A172 (cell line): ENCODE measurements around the gene NPEPL1. TPM values are rescaled to one million over a fixed set of nuclear protein-coding genes. Genes with fewer than 3 reads are reported as not detected.
"Not testable (repeated sequence)": the region's sequence is repeated elsewhere in the genome, so short reads cannot be mapped to it uniquely, and the experiment has no call there.

Experiments
- DNase-seq: peaks from one replicate; pipeline ENCODE4 v3.0.0-alpha.2; 2015; ENCODE audit warnings: low spot score
- total RNA-seq: library from RNA; depleted of rRNA; stranded (reverse); fragments of >200 nt; shearing (Covaris generic); gene quantifications from 2 replicates; pipeline ENCODE4 v1.2.3, GENCODE V29; 2014; rRNA removed

The NPEPL1 gene, protein sequence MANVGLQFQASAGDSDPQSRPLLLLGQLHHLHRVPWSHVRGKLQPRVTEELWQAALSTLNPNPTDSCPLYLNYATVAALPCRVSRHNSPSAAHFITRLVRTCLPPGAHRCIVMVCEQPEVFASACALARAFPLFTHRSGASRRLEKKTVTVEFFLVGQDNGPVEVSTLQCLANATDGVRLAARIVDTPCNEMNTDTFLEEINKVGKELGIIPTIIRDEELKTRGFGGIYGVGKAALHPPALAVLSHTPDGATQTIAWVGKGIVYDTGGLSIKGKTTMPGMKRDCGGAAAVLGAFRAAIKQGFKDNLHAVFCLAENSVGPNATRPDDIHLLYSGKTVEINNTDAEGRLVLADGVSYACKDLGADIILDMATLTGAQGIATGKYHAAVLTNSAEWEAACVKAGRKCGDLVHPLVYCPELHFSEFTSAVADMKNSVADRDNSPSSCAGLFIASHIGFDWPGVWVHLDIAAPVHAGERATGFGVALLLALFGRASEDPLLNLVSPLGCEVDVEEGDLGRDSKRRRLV
- 5.9 and 7.2 TPM in 2 replicates for total RNA-seq

DNA sequence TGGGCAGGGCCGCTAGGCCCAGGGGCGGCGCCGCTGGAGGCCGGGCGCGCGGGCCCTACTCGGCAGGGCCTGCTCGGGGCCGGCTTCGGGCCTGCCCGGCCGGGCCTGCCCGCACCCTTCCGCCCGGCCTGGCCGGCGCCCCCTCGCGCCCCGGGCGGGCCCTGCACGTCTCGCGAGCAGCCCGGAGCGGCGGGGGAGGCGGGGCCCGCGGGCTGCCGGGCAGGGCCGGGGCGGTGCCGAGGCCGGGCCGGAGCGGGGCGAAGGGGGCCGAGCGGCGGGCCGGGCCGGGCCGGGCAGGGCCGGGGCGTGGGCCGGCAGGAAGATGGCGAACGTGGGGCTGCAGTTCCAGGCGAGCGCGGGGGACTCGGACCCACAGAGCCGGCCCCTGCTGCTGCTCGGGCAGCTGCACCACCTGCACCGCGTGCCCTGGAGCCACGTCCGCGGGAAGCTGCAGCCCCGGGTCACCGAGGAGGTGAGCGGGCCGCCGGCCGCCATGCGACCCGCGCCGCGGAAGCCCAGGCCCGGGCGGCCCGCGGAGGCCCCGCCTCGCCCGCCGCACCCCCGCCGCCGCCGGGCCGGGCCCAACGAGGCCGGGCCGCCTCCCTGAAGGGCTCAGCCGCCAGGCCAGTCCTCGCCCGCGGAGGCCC is at the start of gene NPEPL1:
TSS of gene NPEPL1 (plus strand) at position 222 of the 647 bp plus-strand sequence. CDS start at position 323, 101 bp downstream.
- no peak for DNase-seq

DNA sequence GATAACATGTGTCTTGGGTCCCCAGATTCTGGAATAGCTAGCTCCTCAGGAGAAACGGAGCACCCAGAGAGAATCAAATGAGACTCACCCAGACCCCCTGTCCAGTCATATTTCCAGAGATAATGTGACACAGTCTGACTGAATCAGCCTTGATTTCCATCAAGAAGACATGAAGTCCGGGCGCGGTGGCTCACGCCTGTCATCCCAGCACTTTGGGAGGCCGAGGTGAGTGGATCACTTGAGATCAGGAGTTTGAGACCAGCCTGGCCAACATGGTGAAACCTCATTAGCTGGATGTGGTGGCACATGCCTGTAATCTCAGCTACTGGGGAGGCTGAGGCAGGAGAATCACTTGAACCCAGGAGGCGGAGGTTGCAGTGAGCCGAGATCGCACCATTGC is 49.7 kb upstream of the NPEPL1 start:
- DNase-seq: not testable (repeated sequence)

DNA sequence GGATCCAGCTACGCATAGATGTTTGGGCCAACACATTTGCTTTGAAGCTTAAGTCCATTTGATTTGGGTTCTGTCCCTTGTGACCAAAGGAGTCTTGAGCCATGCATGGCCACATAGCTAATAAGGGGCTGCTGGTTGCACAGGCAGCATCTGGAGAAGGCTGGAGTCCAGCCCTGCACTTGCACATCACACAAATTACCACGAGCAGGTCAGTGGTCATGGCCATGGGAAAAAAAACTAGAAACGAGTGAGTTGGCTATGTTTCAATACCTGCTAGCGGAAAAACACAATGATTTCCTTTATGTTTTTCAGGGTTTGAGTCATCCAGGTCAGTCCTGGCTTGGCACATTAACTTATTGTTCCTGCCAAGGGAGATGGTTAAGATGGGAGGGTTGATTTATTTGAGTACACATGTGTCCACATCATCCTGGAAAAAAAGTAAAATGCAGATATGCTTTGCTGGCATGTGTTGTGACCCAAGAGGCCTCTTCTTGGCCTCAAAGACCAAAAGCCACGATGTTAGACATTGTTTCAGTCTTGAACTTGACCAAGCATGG is 47.1 kb upstream of the NPEPL1 start:
- DNase-seq: peak; percentile 89

DNA sequence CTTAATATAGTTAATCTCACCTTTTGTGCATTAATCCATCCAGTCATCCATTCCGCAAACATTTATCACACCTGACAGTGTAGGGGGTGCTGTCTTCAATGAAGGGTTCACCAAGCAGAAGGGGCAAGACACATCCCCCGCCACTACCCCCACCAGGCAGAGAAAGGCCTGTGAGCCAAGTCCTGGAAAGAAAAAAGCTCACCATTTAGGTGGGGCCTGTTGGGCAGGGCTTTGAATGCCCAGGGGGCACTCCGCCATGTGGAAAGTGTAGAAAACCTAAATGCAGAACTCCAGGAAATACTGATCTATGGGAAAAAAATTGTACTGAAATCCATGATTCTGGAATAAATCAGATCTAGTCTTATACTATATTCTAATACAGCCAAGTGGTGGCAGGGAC is 46.3 kb upstream of the NPEPL1 start:
- DNase-seq: no peak

DNA sequence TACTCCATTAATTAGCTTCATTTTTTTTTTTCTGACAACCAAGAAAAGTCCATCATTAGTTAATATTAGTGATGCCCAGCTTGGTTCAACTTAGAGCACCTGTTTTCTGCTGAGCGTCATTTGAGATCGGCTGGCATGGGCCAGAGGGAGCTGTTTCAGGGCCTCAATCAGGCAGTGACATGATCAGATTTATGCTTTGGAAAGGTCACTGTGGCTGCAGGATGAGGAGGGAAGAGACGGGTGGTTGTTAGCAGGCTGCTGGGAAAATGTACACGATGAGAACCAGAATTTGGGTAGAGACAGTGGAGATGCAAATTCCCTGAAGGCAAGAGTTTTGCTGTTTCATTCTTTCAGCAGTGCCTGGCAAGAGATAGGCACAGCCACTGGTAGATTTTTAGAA is 45.9 kb upstream of the NPEPL1 start:
- no peak for DNase-seq

DNA sequence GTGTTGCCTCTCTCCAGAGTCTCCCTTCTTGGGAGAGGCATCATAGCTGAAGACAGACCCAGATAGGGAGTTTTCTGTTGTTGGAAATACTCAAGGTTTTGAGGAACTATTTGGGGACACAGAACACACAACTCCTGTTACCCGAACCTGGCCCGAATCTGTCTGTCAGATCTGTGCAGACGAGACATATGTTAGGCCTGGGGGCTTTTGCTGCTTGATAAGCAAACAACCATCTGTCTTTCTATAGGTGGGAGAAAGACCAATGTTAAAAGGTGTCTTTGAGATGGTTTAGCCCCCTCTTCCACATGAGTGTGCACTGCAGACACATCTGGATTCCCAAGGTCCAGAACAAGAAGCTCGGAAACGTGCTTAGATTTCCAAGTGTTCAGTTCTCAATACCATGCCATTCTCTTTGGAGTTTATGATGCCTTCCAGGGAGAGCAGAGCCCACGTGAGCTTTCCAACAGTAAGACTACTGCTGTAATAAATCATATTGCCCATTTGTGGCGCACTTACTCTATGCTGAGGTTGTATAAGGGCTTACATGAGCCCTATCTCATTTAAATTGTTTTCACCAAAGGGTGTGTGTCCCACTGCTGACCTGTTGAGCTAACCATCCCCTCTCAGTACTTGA is 45.3 kb upstream of the NPEPL1 start:
- DNase-seq: no peak

DNA sequence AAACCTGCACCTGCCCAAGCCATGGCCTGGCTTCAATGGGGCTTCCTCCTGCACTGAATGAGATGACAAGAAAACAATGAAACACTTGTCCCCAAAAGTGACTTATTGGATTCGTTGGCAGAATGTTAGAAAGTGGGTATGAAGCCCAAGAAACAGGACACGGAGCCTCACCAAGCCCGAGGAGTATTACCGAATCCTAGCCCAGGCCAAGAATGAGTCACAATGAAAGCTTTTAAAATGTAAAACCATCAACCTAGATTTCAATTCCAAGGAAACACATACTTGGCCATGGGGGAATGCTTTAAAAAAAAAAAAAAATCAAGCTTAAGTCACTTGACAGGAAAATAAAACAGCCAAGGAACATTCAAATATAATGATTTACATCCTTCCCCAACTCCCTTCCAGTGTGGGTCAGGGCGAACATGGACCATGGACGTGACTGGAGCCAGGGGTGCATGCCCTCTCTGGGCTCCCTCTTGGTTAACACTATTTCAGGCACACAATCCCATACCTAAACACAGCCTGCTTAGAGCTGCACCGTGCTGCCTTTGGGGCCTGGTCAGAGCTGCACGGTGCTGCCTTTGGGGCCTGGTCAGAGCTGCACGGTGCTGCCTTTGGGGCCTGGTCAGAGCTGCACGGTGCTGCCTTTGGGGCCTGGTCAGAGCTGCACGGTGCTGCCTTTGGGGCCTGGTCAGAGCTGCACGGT is 44.7 kb upstream of the NPEPL1 start:
- DNase-seq: peak; percentile 72

DNA sequence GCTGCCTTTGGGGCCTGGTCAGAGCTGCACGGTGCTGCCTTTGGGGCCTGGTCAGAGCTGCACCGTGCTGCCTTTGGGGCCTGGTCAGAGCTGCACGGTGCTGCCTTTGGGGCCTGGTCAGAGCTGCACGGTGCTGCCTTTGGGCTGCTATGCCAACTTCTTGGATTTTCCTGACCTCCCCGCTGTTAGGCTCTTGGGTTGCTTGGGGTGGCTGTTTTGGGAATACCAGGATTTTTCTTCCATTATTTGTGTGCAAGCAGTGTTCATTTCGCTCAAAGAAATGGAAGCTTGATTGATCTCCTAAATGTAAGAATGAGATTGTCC is 44.1 kb upstream of the NPEPL1 start:
- not testable (repeated sequence) for DNase-seq

DNA sequence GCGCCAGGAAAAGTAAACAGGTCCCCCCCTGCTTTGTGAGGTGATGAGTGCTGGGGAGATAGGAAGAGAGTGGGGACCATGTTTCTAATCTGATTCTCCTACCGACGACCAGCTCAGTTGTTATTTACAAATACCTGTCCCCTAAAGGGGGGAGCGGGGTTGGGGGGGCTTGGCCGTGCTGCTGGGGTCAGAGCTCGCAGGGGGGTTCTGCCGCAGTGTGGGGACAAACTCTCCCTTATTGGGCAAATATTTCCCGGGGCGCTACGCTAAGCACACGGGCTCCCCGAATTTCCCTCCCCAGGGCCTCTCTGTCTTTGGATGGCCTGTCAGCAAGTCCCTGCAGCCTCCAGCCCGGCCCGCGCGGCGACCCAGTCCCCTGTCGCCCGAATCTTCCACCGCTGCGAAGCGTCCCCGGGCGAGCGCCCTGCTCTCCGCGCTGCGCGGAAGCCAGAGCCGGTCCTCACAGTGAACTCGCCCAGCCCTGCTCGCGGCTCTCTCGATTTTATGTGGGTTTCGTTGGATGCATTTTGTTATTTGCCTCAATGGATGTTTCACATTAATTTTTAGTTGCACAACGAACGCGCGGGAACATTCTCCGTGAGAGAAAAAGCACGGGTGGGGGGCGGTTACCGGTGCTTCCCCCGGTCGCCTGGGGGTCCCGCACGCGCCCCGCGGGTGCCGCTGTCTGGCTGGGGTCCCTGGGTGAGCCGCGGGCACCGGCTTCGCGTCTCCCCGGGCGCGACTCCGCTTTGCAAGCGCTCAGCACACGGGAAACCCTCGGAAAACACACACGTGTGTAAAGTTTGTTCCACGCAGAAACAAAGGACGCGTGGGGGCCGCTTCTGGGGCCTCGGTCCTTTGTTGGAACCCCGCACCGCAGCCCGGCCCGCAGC is 43.1 kb upstream of the NPEPL1 start:
- DNase-seq: no peak

DNA sequence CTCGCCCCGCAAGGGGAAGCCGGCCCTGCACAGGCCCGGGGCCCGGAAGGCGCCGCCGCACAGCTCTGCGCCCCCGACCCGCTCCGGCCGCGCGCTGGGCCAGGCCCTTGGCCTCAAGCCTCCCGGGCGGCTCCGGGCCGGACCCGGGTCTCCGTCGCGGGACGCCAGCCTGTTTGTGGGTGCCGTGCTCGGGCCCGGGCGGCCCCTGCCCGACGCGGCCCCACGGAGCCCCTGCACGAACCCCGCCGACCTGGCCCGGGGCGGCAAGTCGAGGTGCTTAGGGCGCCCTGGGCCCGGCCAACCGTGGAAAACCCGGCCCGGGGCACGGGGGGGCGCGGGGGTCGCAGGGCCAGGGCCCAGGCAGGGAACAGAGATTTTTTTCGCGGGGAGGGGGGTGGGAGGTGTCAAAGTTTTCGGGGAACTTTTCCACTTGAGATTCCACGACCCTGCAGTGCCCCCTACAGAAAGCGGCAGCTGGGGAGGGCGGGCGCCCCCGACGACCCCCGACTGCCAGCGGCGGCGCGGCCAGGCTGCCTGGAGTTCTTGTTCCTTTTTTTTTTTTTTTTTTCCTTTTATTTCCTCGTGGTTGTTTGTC is 42.3 kb upstream of the NPEPL1 start:
- DNase-seq: no peak

DNA sequence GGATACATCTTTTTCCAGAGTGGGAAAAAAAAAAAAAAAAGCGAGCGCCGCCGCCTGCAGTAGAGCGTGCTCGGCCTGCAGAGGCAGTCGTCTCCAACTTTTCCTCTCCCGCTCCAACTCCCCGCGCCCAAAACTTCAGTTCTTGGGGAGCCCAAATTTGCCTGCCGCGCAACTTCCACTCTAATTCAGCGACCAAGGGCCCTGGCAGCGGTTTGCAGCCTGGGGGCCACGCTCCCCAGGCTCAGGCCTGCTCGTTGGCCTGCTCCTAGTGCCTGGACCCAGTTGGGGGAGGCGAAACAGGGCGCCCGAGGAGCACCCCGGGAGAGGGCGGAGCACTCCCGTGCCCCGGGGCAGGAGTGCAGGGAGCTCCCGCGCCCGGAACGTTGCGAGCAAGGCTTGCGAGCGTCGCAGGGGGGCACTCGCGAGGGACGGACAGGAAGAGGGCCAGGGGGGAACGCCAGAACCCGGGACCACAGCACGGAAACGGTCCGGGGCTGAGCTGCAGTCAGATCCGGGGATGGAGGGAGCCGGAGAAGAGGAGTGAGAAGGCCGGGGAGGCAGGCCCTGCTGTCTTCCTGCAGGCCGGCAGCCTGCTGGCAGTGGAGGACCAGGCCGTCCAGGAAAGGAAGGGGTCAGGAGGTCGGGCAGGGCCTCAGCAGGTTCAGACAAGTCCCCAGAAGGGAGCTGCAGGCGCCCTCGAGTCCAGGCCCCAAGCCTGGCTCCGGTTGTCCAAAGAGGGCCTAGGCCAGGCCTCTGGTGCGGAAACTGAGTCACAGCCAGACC is 41.6 kb upstream of the NPEPL1 start, which contains the start of gene STX16:
TSS of gene STX16 (plus strand) at position 508 of the 783 bp plus-strand sequence. CDS start 724 bp downstream, outside the sequence.
- peak; percentile 78 for DNase-seq

DNA sequence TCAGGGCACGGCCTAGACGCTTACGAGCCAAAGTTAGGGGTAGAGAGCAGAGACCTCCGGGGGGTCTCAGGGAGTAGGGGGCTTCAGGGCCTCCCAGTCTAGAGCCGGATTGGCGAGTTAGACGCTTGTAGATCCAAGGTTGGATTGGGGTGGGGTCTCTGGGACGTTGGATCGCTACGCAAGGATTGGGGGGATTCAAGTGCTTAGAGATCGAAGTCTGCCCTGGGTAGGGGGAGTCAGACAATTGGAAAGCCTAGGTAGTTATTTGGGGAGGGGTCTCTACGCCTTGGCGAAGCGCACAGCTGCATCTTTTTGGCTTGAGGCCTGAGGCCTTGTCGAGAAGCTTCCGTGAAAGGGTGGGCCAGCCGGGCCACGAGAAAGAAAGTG is 41.0 kb upstream of the NPEPL1 start:
- no peak for DNase-seq

DNA sequence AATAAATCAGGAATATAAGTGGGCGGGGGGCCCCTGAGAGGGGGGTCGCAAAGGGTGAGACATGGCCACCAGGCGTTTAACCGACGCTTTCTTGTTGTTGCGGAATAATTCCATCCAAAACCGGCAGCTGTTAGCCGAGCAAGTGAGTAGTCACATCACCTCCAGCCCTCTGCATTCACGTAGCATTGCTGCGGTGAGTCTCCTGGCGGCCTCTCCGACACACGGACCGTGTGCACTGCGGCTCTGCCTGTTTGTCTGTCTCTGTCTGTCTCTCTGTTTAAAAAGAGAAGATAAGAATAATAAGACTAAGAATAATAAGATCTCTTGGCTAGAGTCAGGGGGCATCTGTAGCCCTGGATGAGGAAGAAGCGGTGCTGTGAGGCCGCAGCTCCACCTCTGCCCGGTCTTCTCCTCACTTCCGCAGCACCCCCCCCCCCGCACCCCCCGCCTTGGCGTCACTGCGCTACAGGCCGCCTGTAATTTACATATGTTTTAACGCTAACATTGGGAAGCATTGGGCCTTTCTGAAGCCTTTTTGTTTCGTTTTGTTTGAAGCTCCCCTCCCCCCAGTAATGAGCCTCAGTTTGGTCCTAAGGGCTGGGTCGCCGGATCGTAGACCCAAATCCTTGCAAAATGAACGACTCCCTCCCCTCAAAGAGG is 40.5 kb upstream of the NPEPL1 start:
- peak; percentile 70 for DNase-seq

DNA sequence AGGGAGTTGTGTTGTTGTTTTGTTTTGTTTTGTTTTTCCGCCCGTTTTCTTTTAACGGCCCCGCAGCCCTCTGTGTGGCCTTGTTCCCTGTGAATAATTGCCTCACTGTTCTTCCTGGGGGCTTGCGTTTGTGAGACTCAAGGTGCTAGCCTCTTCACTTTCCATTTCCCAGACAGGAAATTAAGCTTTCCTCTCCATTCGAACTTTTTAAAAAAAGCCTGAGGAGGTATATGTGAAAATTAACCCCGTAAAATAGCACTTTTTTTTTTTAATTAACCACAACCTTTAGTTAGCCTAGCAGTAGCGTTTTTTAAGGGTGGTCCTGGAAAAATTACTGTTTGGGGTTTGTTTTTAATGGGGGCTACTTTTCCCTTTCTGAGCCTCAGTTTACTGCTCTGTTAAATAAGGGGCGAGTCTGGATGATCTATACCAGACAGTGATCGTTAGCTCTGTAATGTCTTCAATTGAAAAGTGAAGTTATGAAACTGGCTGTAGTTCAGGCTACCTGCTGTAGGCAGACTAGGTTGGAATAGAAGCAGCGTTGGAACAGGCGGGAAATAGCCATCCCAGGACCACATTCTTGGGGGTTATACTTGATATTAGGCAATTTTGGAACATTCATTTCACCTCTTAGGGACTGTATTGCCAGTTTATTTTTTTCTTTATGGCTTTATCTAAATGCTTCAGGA is 39.9 kb upstream of the NPEPL1 start:
- DNase-seq: peak; percentile 22

DNA sequence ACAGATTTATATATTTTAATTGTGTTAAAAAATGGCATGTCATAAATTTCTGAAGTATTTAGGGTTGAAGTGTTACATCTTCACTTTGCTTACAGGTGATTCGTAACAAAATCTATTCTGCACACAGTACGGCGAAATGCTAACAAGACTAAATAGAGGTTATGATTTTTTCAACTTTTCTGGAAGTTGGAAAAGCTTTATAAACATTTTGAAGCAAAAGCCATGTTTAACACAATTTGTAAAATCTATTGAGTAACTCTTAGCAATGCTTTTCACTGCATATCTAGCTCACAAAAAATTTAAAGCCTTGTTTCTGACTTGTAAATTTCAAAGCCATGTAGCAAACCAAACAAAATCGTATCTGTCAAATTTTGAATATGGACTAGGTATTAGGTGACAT is 38.3 kb upstream of the NPEPL1 start:
- no peak for DNase-seq

DNA sequence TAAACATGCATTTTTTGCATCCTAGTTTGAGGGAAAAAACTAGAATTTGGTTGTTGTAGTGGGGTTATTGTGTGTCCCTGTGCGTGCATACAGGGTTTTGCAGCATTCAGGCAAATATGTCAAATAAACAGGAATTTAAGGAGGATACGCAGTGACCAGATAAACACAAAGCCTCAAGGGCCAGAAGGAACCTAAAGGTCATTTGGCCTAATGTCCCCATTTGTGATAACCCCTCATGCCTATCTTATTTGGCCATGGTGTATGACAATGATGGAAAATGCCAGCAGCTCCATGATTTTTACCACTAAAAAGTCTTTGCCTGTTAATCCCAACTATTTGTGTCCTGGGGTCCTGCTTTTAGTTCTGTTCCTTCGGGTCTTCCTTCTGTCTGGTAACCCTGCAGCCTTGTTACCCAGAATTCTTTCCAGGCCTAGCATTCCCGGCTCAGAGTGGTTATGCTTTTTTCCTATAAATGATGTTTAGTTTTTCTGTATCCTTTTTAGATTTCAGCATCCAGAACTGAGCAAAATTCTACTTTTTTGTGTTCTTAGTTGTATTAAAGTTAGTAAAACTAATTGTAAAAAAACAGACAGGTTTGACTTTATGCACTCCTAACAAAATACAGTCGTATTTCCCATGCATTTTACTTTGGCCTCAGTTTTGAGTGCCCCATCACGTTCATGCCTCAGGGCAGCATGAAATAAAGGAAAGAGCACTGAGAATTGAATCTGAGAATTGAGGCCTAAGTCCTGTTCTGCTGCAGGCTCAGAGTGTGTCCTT is 37.1 kb upstream of the NPEPL1 start:
- DNase-seq: no peak

DNA sequence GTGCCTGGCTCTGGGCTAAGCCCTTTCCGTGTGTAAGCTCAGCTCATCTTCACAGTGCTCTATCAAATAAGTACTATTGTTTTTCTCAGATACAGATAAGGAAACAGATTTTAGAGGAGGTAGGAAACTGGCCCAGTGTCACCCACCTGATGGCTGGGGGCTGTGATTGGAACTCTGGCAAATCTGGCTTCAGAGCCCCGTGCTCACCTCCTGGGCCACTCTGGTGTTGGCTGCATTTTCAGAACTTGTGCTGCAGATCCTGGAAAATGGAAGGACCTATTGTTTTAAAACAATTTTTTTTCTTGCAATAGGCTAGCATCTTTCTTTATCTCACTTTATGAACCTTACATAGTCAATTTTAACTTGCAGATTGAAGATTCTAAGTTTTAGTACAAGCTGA is 35.8 kb upstream of the NPEPL1 start:
- DNase-seq: no peak
